ENCODE results near the gene NPL.

- TF ChIP-seq CTCF (IDR thresholded peaks at IDR 0.05; ENCODE audit: low read depth, low read length), result no peak
- no peak for TF ChIP-seq EZH2phosphoT487 (IDR thresholded peaks at IDR 0.05; ENCODE audit: low read depth)
Observed at GRCh38 chr1:182803846-182804245, 14.3 kb downstream of the NPL start.

Measured in OCI-LY3 (cell line).